Frontal cortex (tissue), 4 donors: ENCODE data around the gene PRDM15. TPM values are rescaled to one million over a fixed set of nuclear protein-coding genes. Genes with fewer than 3 reads are reported as not detected.

Experiments
- DNase-seq, 2 donors: peaks; one replicate each; pipeline ENCODE4 v3.0.0; 2012; ENCODE audit warnings: low spot score in 2 of 2
- FAIRE-seq: peaks from 2 replicates; lab custom pipeline; 2012; peaks lifted over from hg19 to GRCh38; lab: Jason Lieb, UNC
- total RNA-seq: library from RNA; depleted of rRNA; stranded (reverse); fragments of >200 nt; gene quantifications from one replicate; pipeline ENCODE4 v1.2.3, GENCODE V29; 2014
- donor health status: control.
- donor health status: control.
- donor health status: control.

Gene PRDM15
- total RNA-seq, 1 donor from 2014 or later = 6.9 TPM

- FAIRE-seq = no peak
- DNase-seq = no peak
Measured at GRCh38 chr21:41908829-41909228, 29.7 kb upstream of the PRDM15 start.

- no peak for DNase-seq
Measured at GRCh38 chr21:41907496-41908258, 28.5 kb upstream of the PRDM15 start.

GRCh38 chr21:41906770-41907169 lies 27.6 kb upstream of the PRDM15 start:
- DNase-seq (no peak), FAIRE-seq (no peak)

More at GRCh38 chr21:41907496-41908258, 28.5 kb upstream of the PRDM15 start:
- FAIRE-seq = no peak

GRCh38 chr21:41903559-41904351 lies 24.6 kb upstream of the PRDM15 start:
- no peak for FAIRE-seq
- no peak for DNase-seq

GRCh38 chr21:41902946-41903345 lies 23.8 kb upstream of the PRDM15 start:
- DNase-seq = no peak

GRCh38 chr21:41901782-41902181 lies 22.6 kb upstream of the PRDM15 start:
- no peak for FAIRE-seq
- no peak for DNase-seq

More at GRCh38 chr21:41902946-41903345, 23.8 kb upstream of the PRDM15 start:
- no peak for FAIRE-seq

GRCh38 chr21:41901099-41901498 lies 22.0 kb upstream of the PRDM15 start:
- no peak for FAIRE-seq
- DNase-seq = no peak

- DNase-seq (no peak), FAIRE-seq (no peak)
Measured at GRCh38 chr21:41900401-41900800, 21.3 kb upstream of the PRDM15 start.

GRCh38 chr21:41899426-41900202 lies 20.5 kb upstream of the PRDM15 start:
- DNase-seq (no peak), FAIRE-seq (no peak)

GRCh38 chr21:41898998-41899397 lies 19.9 kb upstream of the PRDM15 start:
- FAIRE-seq (no peak), DNase-seq (no peak)

GRCh38 chr21:41897700-41898099 lies 18.6 kb upstream of the PRDM15 start:
- no peak for DNase-seq

GRCh38 chr21:41897047-41897669 lies 18.0 kb upstream of the PRDM15 start:
- FAIRE-seq (no peak), DNase-seq (no peak)

More at GRCh38 chr21:41897700-41898099, 18.6 kb upstream of the PRDM15 start:
- no peak for FAIRE-seq

GRCh38 chr21:41895643-41896493 lies 16.7 kb upstream of the PRDM15 start:
- DNase-seq (no peak), FAIRE-seq (no peak)

- no peak for FAIRE-seq
- no peak for DNase-seq
Measured at GRCh38 chr21:41894922-41895557, 15.9 kb upstream of the PRDM15 start.

GRCh38 chr21:41894511-41894910 lies 15.4 kb upstream of the PRDM15 start:
- no peak for FAIRE-seq
- DNase-seq = no peak

GRCh38 chr21:41892726-41893125 lies 13.6 kb upstream of the PRDM15 start:
- FAIRE-seq = no peak
- no peak for DNase-seq

- no peak for DNase-seq
- no peak for FAIRE-seq
Measured at GRCh38 chr21:41891132-41891531, 12.0 kb upstream of the PRDM15 start.

GRCh38 chr21:41890355-41890754 lies 11.2 kb upstream of the PRDM15 start:
- FAIRE-seq = no peak
- no peak for DNase-seq
